ENCODE results near the gene CFAP157.

GRCh38 chr9:127728808-127729207 is 22.0 kb downstream of the CFAP157 start:
- no peak for TF ChIP-seq PAX5 (IDR thresholded peaks at IDR 0.05; ENCODE audit: insufficient read depth, low read length, severe bottlenecking)
- no peak for TF ChIP-seq POLR2AphosphoS5 (IDR thresholded peaks at IDR 0.05; ENCODE audit: low read depth, low read length)
- TF ChIP-seq POU2F2 (IDR thresholded peaks at IDR 0.05; ENCODE audit: low read depth, low read length) = no peak
- no peak for TF ChIP-seq POLR2A (IDR thresholded peaks at IDR 0.05; ENCODE audit: low read depth, low read length)
- TF ChIP-seq TAF1 (IDR thresholded peaks at IDR 0.05; ENCODE audit: low read depth, low read length) = no peak

Data from GM12891 (cell line).